ENCODE results near the gene BICC1. TPM values are rescaled to one million over a fixed set of nuclear protein-coding genes. Genes with fewer than 3 reads are reported as not detected.
"Not testable (repeated sequence)": the region's sequence is repeated elsewhere in the genome, so short reads cannot be mapped to it uniquely, and the experiment has no call there.

The BICC1 gene
- total RNA-seq, 1 donor from 2014 or later = 1.1 TPM

DNA sequence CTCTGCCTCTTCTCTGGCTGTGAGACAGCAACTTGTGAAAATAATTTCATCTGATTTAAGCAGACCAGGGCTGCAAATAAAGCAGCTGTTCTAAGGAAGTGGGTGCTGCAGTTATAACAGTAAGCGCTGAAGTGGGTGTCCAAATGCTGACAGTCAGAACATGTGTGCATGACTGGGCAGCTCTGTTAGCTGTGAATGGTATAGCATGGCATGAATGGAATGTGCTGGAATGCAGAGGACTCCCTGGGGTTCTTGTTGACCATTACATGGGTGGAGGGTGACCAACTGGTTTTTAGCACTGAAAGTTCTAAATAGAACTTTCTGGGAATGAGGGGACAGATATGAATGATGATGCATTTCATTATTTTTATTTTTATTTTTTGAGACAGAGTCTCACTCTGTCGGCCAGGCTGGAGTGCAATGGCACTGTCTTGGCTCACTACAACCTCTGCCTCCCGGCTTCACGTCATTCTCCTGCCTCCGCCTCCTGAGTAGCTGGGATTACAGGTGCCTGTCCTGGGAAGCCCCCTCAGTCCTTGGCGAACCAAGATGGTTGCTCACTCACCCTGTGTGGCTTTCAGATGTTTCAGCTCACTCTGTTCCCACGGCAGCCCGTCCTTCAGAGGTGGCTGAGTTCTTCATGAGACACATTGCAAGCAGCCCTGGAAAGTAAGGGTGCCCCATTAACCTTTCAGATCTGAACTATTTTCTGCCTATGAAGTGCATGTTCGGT lies 344.0 kb downstream of the BICC1 start:
- no peak overlapping the region for H3K4me3 Mint-ChIP-seq (ENCODE audit: unreplicated experiment)
- DNase-seq (ENCODE audit: low spot score) = no peak

DNA sequence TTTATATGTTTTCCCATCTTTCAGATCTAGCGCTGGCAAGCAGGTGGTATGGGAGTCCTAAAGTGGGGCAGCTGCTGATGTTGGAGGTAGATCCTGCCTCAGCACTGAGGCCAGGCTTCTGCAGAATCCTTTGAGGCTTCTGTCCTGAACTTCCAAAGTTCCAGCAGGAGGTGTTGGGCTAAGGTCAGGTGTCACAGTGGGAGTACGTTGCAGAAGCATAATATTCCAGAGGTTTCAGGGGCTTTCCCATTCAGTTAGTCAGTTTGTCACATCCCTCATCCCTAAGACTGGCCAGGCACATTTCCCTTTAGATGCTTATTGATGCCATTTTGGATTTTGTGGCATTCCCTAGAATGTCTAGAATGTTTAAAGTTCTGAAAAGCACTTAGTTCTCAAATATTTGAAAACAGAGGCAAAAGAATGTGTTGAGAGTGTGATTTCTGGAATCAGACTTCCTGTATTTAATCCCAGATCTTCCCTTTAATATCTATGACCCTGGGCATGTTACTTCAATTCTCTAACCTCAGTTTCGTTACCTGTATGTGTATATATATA lies 344.7 kb downstream of the BICC1 start:
- H3K4me3 Mint-ChIP-seq (ENCODE audit: unreplicated experiment) = no peak overlapping the region
- DNase-seq (ENCODE audit: low spot score) = no peak
- no peaks in the 10 kb centered on the region for H3K36me3 Mint-ChIP-seq (ENCODE audit: low read depth, unreplicated experiment)
- no peaks in the 10 kb centered on the region for H3K4me1 Mint-ChIP-seq (ENCODE audit: unreplicated experiment)
- no peak overlapping the region for H3K27ac Mint-ChIP-seq (ENCODE audit: unreplicated experiment)
- H3K27me3 Mint-ChIP-seq (ENCODE audit: unreplicated experiment) = peaks cover 2% of the 10 kb centered on the region
- no peaks in the 10 kb centered on the region for H3K9me3 Mint-ChIP-seq (ENCODE audit: unreplicated experiment)
- TF ChIP-seq, protein P1, sequence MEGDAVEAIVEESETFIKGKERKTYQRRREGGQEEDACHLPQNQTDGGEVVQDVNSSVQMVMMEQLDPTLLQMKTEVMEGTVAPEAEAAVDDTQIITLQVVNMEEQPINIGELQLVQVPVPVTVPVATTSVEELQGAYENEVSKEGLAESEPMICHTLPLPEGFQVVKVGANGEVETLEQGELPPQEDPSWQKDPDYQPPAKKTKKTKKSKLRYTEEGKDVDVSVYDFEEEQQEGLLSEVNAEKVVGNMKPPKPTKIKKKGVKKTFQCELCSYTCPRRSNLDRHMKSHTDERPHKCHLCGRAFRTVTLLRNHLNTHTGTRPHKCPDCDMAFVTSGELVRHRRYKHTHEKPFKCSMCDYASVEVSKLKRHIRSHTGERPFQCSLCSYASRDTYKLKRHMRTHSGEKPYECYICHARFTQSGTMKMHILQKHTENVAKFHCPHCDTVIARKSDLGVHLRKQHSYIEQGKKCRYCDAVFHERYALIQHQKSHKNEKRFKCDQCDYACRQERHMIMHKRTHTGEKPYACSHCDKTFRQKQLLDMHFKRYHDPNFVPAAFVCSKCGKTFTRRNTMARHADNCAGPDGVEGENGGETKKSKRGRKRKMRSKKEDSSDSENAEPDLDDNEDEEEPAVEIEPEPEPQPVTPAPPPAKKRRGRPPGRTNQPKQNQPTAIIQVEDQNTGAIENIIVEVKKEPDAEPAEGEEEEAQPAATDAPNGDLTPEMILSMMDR (IDR thresholded peaks at IDR 0.05; ENCODE audit: unreplicated experiment) = no peak

More for the DNA sequence above, 344.0 kb downstream of the BICC1 start:
- Mint-ChIP-seq H3K27me3 (ENCODE audit: unreplicated experiment) (peaks cover 2% of the 10 kb centered on the region), H3K27ac (ENCODE audit: unreplicated experiment) (no peak overlapping the region), H3K9me3 (ENCODE audit: unreplicated experiment) (no peaks in the 10 kb centered on the region), H3K4me1 (ENCODE audit: unreplicated experiment) (no peaks in the 10 kb centered on the region), H3K36me3 (ENCODE audit: low read depth, unreplicated experiment) (no peaks in the 10 kb centered on the region)
- TF ChIP-seq, protein P1 (IDR thresholded peaks at IDR 0.05; ENCODE audit: unreplicated experiment) = no peak

DNA sequence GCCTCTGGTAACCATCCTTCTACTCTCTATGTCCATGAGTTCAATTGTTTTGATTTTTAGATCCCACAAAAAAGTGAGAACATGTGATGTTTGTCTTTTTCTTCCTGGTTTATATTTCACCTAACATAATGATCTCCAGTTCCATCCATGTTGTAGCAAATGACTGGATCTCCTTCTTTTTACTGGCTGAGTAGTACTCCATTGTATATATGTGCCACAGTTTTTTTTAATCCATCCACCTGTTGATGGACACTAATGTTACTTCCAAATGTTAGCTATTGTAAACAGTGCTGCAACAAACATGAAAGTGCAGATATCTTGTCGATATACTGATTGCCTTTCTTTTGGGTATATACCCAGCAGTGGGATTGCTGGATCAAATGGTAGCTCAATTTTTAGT lies 345.5 kb downstream of the BICC1 start:
- H3K4me1 Mint-ChIP-seq (ENCODE audit: unreplicated experiment); H3K36me3 Mint-ChIP-seq (ENCODE audit: low read depth, unreplicated experiment); H3K9me3 Mint-ChIP-seq (ENCODE audit: unreplicated experiment): not testable (repeated sequence)

DNA sequence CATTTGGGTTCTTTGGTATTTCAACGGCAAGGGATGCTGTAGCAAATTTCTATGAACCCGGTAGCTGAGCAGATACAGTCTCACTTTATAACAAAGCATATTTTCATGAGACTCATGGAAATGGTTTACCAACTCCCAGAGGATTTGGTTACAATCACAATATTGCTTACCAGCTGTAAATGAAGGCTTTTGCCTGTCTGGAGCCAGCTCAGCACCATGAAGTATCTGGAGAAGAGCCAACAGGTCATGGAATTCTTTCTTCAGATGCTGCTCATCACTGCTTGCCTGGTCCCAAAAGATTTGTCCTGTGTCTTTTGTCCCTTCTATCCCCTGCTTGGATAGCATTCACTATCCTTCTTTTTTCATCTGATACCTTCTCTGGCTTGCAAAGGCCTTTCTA lies 346.9 kb downstream of the BICC1 start:
- no peak overlapping the region for H3K27ac Mint-ChIP-seq (ENCODE audit: unreplicated experiment)
- peaks cover 2% of the 10 kb centered on the region for H3K27me3 Mint-ChIP-seq (ENCODE audit: unreplicated experiment)
- no peaks in the 10 kb centered on the region for H3K4me1 Mint-ChIP-seq (ENCODE audit: unreplicated experiment)

More for the DNA sequence above, 345.5 kb downstream of the BICC1 start:
- DNase-seq (ENCODE audit: low spot score); H3K27ac Mint-ChIP-seq (ENCODE audit: unreplicated experiment); H3K27me3 Mint-ChIP-seq (ENCODE audit: unreplicated experiment); H3K4me3 Mint-ChIP-seq (ENCODE audit: unreplicated experiment): not testable (repeated sequence)

DNA sequence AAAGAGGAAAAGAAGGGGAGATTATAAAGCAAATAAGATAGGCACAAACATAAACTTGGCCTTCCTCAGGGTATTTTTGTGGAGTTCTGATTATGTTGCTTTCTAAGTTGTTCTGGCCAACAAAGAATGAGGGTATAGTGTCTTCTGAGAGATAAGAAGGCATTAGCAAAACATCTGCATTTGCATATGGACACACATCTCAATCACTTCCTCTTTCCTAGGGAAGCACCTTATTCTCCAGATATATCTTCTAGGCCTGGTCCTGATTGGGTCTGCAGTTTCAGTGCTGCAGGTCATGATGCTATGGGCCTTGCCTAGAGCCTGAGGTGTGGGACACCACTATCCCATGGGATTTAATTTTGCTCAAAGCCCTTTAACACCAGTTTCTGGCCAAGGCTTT lies 355.0 kb downstream of the BICC1 start:
- peaks cover 1% of the 10 kb centered on the region for H3K27me3 Mint-ChIP-seq (ENCODE audit: unreplicated experiment)
- H3K4me3 Mint-ChIP-seq (ENCODE audit: unreplicated experiment) = no peak overlapping the region
- no peaks in the 10 kb centered on the region for H3K36me3 Mint-ChIP-seq (ENCODE audit: low read depth, unreplicated experiment)
- TF ChIP-seq, protein P1 (IDR thresholded peaks at IDR 0.05; ENCODE audit: unreplicated experiment) = no peak
- DNase-seq (ENCODE audit: low spot score) = no peak
- no peak overlapping the region for H3K27ac Mint-ChIP-seq (ENCODE audit: unreplicated experiment)
- H3K9me3 Mint-ChIP-seq (ENCODE audit: unreplicated experiment) = no peaks in the 10 kb centered on the region
- no peaks in the 10 kb centered on the region for H3K4me1 Mint-ChIP-seq (ENCODE audit: unreplicated experiment)

More for the DNA sequence above, 346.9 kb downstream of the BICC1 start:
- TF ChIP-seq, protein P1 (IDR thresholded peaks at IDR 0.05; ENCODE audit: unreplicated experiment) = no peak
- no peaks in the 10 kb centered on the region for H3K9me3 Mint-ChIP-seq (ENCODE audit: unreplicated experiment)
- no peak for DNase-seq (ENCODE audit: low spot score)
- H3K4me3 Mint-ChIP-seq (ENCODE audit: unreplicated experiment) = no peak overlapping the region
- H3K36me3 Mint-ChIP-seq (ENCODE audit: low read depth, unreplicated experiment) = no peaks in the 10 kb centered on the region
